ENCODE measurements around the gene RFPL4AL1.
"Not testable (repeated sequence)": the region's sequence is repeated elsewhere in the genome, so short reads cannot be mapped to it uniquely, and the experiment has no call there.

RFPL4AL1 gene

DNA sequence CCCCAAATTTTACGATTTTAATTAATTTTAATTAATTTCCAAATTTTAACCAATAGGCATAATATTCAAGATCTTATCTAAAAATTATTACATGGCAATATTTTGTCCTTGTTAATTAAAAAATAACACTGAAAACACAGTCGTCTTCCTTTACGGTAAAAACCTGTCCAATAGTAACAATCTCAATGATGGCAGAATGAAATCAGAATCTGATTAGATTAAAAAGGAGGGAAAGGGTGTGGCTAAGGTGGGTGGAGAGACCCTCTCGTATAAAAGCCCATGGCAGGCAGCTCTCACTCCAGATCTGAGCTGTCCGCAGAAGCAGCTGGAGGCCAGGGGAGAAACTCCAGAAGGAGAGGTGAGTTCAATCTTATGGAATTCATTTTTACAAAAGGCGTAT, at the start of gene RFPL4AL1:
RFPL4AL1 (plus strand) TSS at position 301 of the 400 bp plus-strand sequence. CDS start 2,687 bp downstream, outside the sequence.
- not testable (repeated sequence) for H3K4me1 Mint-ChIP-seq, ATAC-seq, H3K4me3 Mint-ChIP-seq, H3K27ac Mint-ChIP-seq, H3K36me3 Mint-ChIP-seq
- H3K27me3 Mint-ChIP-seq: peaks cover 43% of the 10 kb centered on the region
- H3K9me3 Mint-ChIP-seq: peaks cover 16% of the 10 kb centered on the region

- Mint-ChIP-seq H3K4me1 (no peaks in the 10 kb centered on the region), H3K27me3 (peaks cover 71% of the 10 kb centered on the region), H3K36me3 (no peaks in the 10 kb centered on the region), H3K27ac (no peak overlapping the region), H3K9me3 (peaks cover 15% of the 10 kb centered on the region), H3K4me3 (no peak overlapping the region)
- no peak for ATAC-seq
Observed at GRCh38 chr19:55720214-55720746, 48.6 kb upstream of the RFPL4AL1 start.

DNA sequence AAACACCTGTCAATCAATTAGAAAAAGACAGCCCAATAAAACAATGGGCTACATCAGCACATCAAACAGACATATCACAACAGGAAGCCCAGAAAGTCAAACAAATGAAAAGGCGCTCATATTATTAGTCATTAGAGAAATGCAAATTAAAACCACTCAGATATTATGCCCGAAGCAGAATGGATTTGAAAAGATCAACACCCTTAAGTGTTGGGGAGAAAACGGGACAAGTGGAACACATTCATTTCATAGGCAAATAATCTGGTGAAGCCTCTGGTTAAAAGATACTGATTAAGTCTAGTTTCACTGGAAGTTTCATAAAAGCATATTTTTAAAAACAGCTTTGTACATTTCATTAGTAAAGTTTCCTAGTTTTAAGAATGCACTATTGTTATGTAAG, 48.1 kb upstream of the RFPL4AL1 start:
- no peaks in the 10 kb centered on the region for H3K4me1 Mint-ChIP-seq
- H3K27ac Mint-ChIP-seq: no peak overlapping the region
- no peaks in the 10 kb centered on the region for H3K36me3 Mint-ChIP-seq
- no peak for ATAC-seq
- peaks cover 71% of the 10 kb centered on the region for H3K27me3 Mint-ChIP-seq
- H3K9me3 Mint-ChIP-seq: peaks cover 15% of the 10 kb centered on the region
- no peak overlapping the region for H3K4me3 Mint-ChIP-seq

DNA sequence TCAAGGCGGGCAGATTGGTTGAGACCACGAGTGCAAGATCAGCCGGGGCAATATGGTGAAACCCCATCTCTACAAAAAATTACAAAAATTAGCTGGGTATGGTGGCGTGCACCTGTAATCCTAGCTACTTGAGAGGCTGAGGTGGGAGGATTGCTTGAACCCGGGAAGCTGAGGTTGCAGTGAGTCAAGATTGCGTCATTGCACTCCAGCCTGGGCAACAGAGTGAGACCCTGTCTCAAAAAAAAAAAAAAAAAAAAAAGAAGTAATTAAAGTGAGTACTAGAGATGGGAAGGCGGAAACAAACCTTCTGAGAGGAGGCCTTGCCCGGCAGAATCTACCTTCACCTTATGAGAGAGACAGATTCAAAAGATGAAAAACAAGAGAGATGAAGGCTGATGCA, 45.4 kb upstream of the RFPL4AL1 start:
- ATAC-seq: no peak
- Mint-ChIP-seq H3K27me3 (peaks cover 49% of the 10 kb centered on the region), H3K27ac (no peak overlapping the region), H3K36me3 (no peaks in the 10 kb centered on the region), H3K9me3 (peaks cover 15% of the 10 kb centered on the region), H3K4me3 (no peak overlapping the region), H3K4me1 (no peaks in the 10 kb centered on the region)

GRCh38 chr19:55730378-55730777, 38.5 kb upstream of the RFPL4AL1 start:
- not testable (repeated sequence) for H3K4me3 Mint-ChIP-seq, H3K27ac Mint-ChIP-seq, ATAC-seq, H3K27me3 Mint-ChIP-seq, H3K9me3 Mint-ChIP-seq, H3K4me1 Mint-ChIP-seq, H3K36me3 Mint-ChIP-seq

DNA sequence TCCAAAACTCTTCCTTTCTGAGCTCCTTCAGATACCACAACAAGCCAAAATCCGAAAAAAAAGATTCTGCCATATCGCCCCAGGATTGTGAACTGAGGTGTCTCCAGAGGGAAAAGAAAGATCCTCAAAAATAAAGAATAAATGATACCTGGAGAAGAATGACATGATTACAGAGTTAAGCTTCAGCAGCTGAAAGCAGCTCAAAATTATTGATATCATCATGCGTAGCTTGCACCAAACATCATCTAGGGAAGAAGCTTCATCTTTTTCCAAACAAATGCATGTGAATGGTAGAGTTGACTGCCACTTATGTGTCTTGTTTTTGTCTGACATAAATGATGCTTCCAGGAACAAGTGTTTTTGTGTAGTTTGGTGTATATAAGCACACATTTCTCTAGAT, 30.6 kb upstream of the RFPL4AL1 start, which contains the start of gene NLRP9:
NLRP9 (minus strand) TSS at position 101 of the 400 bp plus-strand sequence; CDS start at position 73, 28 bp downstream.
- Mint-ChIP-seq H3K27ac (no peak within 1 kb of the TSS), H3K4me1 (no peaks in the 10 kb centered on the region), H3K4me3 (no peak within 1 kb of the TSS), H3K9me3 (no peaks in the 10 kb centered on the region), H3K27me3 (no peaks in the 10 kb centered on the region), H3K36me3 (no peaks in the 10 kb centered on the region)
- ATAC-seq: no peak

DNA sequence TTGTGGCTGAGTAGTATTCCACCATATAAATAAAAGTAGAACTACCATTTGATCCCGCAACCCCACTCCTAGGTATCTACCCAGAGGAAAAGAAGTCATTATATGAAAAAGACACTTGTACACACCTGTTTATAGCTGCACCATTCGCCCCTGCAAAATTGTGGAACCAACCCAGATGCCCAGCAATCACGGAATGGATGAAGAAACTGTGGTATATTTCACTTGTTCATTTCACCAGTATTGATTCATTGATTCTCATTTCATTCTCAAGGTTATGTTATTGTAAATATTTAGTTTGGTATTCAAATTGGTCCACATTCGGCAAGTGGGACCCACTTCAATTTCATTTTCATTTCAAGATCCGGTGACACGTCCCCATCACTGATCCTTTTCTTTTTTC, 18.2 kb upstream of the RFPL4AL1 start:
- Mint-ChIP-seq H3K9me3 (no peaks in the 10 kb centered on the region), H3K27me3 (peaks cover 9% of the 10 kb centered on the region), H3K4me3 (no peak overlapping the region), H3K4me1 (no peaks in the 10 kb centered on the region), H3K36me3 (no peaks in the 10 kb centered on the region), H3K27ac (no peak overlapping the region)
- no peak for ATAC-seq

- Mint-ChIP-seq H3K4me3 (no peak overlapping the region), H3K27me3 (peaks cover 16% of the 10 kb centered on the region), H3K27ac (no peak overlapping the region), H3K4me1 (no peaks in the 10 kb centered on the region), H3K9me3 (no peaks in the 10 kb centered on the region), H3K36me3 (no peaks in the 10 kb centered on the region)
- no peak for ATAC-seq
Observed at GRCh38 chr19:55753401-55753800, 15.5 kb upstream of the RFPL4AL1 start.

DNA sequence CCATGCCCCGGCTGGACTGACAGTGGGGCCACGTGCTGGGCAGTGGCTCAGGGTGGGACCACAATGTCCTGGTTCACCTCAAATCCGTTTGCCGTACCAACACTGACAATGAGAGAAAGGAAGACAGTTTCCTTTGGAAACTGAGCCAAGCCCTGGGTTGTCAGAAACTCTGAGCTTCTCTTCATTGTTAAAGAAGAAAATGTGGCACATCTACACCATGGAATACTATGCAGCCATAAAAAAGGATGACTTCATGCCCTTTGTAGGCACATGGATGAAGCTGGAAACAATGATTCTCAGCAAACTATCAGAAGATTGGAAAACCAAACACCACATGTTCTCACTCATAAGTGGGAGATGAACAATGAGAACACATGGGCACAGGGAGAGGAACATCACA, 12.1 kb upstream of the RFPL4AL1 start:
- not testable (repeated sequence) for ATAC-seq, H3K9me3 Mint-ChIP-seq, H3K4me3 Mint-ChIP-seq, H3K4me1 Mint-ChIP-seq, H3K36me3 Mint-ChIP-seq, H3K27ac Mint-ChIP-seq
- peaks cover 23% of the 10 kb centered on the region for H3K27me3 Mint-ChIP-seq

DNA sequence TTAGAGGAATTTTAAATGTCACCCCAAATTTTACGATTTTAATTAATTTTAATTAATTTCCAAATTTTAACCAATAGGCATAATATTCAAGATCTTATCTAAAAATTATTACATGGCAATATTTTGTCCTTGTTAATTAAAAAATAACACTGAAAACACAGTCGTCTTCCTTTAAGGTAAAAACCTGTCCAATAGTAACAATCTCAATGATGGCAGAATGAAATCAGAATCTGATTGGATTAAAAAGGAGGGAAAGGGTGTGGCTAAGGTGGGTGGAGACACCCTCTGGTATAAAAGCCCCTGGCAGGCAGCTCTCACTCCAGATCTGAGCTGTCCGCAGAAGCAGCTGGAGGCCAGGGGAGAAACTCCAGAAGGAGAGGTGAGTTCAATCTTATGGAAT, 10.1 kb upstream of the RFPL4AL1 start, which contains the start of gene RFPL4A:
RFPL4A (plus strand) TSS at position 301 of the 400 bp plus-strand sequence. CDS start 2,704 bp downstream, outside the sequence.
- H3K4me1 Mint-ChIP-seq, H3K36me3 Mint-ChIP-seq, H3K9me3 Mint-ChIP-seq, H3K27ac Mint-ChIP-seq, ATAC-seq, H3K4me3 Mint-ChIP-seq: not testable (repeated sequence)
- H3K27me3 Mint-ChIP-seq: peaks cover 14% of the 10 kb centered on the region

- no peak for ATAC-seq
- H3K4me1 Mint-ChIP-seq: no peaks in the 10 kb centered on the region
Observed at GRCh38 chr19:55766466-55766865, 2.5 kb upstream of the RFPL4AL1 start.

DNA sequence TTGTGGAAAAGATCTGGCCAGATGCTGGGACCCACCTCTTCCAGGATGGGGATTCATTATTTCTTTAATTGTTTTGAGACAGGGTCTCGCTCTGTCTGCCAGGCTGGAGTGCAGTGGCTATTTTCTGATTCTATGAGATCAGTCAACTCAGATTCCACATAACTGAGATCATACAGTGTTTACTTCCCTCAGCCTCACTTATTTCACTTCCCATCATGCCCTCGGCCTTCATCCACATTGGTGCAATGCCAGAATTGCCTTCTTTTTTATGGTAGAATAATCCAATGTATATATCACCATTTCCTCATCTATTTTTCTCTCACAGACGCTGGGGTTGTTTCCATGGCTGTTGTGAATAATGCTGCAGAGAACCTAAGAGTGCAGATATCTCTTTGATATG, 714 bp downstream of the RFPL4AL1 start:
- H3K9me3 Mint-ChIP-seq: peaks cover 16% of the 10 kb centered on the region
- peaks cover 42% of the 10 kb centered on the region for H3K27me3 Mint-ChIP-seq
- not testable (repeated sequence) for H3K4me1 Mint-ChIP-seq, ATAC-seq, H3K36me3 Mint-ChIP-seq, H3K27ac Mint-ChIP-seq, H3K4me3 Mint-ChIP-seq

More at GRCh38 chr19:55766466-55766865, 2.5 kb upstream of the RFPL4AL1 start:
- Mint-ChIP-seq H3K9me3 (peaks cover 16% of the 10 kb centered on the region), H3K36me3 (no peaks in the 10 kb centered on the region), H3K27me3 (peaks cover 43% of the 10 kb centered on the region), H3K27ac (no peak overlapping the region), H3K4me3 (no peak overlapping the region)

GRCh38 chr19:55777528-55777927, 8.6 kb downstream of the RFPL4AL1 start:
- ATAC-seq: no peak
- H3K9me3 Mint-ChIP-seq: peaks cover 3% of the 10 kb centered on the region
- H3K36me3 Mint-ChIP-seq: no peaks in the 10 kb centered on the region
- no peaks in the 10 kb centered on the region for H3K4me1 Mint-ChIP-seq
- H3K4me3 Mint-ChIP-seq: no peak overlapping the region
- H3K27ac Mint-ChIP-seq: no peak overlapping the region
- H3K27me3 Mint-ChIP-seq: peaks cover 74% of the 10 kb centered on the region

GRCh38 chr19:55778331-55778730, 9.4 kb downstream of the RFPL4AL1 start:
- Mint-ChIP-seq H3K4me1 (no peaks in the 10 kb centered on the region), H3K27me3 (peaks cover 74% of the 10 kb centered on the region), H3K27ac (no peak overlapping the region), H3K9me3 (peaks cover 3% of the 10 kb centered on the region), H3K4me3 (no peak overlapping the region), H3K36me3 (no peaks in the 10 kb centered on the region)
- ATAC-seq: no peak

- no peak overlapping the region for H3K27ac Mint-ChIP-seq
- no peak for ATAC-seq
- H3K36me3 Mint-ChIP-seq: no peaks in the 10 kb centered on the region
- H3K4me3 Mint-ChIP-seq: no peak overlapping the region
- no peaks in the 10 kb centered on the region for H3K4me1 Mint-ChIP-seq
- H3K9me3 Mint-ChIP-seq: peaks cover 3% of the 10 kb centered on the region
- H3K27me3 Mint-ChIP-seq: peaks cover 56% of the 10 kb centered on the region
Observed at GRCh38 chr19:55781112-55781511, 12.2 kb downstream of the RFPL4AL1 start.

- no peak overlapping the region for H3K27ac Mint-ChIP-seq
- no peak for ATAC-seq
- peaks cover 6% of the 10 kb centered on the region for H3K36me3 Mint-ChIP-seq
- H3K4me3 Mint-ChIP-seq: no peak overlapping the region
- H3K27me3 Mint-ChIP-seq: no peaks in the 10 kb centered on the region
- no peaks in the 10 kb centered on the region for H3K4me1 Mint-ChIP-seq
- H3K9me3 Mint-ChIP-seq: no peaks in the 10 kb centered on the region
Observed at GRCh38 chr19:55795021-55795420, 26.1 kb downstream of the RFPL4AL1 start.

Measured in stimulated activated memory B cell treated with anti-CD40 and anti-IgM and Interleukin-4, amounts not matched to agents 10 μg/mL and 1 μg/mL and 100 μg/mL, for 72 hours (primary cell).